GM19025 (cell line): ENCODE data around the gene CEP70.
"Not testable (repeated sequence)": the region's sequence is repeated elsewhere in the genome, so short reads cannot be mapped to it uniquely, and the experiment has no call there.

ENCODE experiments used
- ATAC-seq: cut with Tn5 transposase; IDR thresholded peaks from one replicate; pipeline ENCODE4 v1.9.1; 2021; ENCODE audit warnings: mild to moderate bottlenecking, low read depth, moderate library complexity; ENCODE audit not compliant: unreplicated experiment

The CEP70 gene

DNA sequence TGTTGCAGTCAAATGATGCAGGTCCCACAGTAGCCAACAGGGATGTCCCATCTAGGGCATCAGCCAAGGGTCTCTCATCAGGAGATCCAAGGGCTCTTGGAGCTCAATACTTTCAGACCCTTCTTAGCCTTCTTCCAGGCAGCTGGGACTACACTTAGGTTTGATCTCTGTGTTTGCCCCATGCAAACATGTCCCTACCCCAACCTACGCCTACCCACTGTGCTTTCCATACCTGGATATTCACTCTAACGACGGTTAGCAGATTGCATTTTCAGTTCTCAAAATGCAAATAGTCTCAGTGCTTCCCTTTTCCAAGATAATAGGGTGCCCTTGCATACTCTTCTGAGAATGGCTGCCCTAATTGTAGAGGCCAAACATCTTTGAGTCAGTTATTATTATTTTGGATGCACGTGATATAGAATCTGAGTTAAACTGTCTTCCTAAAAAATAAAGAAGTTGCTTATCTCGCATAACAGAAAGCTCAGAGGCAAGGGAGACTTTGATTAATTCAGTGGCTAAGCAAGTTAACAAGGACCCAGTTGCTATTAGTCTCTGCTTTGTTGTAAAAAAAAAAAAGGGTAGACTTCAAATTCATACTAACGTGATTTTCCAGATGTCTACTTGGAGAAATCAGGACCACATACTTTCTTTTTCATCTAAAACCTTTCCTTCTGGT lies 1.0 kb upstream of the CEP70 start:
- peak; percentile 10 for ATAC-seq

DNA sequence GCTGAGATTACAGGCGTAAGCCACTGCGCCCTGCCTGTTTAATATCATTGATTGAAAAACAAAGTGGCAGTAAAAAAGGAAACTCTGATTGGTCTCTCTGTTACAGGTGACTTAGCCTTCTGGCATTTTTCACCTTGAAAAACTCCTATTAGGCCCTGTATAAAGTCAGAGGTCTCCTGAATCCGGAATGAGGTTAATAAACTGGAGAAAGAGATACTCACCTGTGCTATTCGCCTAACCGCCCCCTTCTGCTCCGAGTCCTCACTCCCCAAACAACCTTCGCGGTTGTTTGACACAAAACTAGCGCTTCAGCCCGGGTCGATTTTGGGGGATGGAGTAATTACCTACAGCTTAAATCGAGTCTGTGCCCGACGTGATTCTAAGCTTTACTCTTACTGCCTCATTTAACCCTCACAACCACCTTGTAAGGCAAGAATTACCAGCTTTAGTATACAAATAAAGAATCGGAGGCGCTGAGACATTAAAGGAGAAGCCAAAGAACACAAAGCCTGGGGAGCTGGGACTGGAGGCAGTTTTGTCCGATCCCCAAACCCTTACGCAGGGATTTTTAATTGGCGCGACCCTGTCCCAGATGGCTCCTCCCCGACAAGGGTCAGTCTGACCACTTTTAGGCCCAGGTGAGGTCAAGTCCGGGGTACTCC lies 441 bp downstream of the CEP70 start:
- no peak for ATAC-seq

DNA sequence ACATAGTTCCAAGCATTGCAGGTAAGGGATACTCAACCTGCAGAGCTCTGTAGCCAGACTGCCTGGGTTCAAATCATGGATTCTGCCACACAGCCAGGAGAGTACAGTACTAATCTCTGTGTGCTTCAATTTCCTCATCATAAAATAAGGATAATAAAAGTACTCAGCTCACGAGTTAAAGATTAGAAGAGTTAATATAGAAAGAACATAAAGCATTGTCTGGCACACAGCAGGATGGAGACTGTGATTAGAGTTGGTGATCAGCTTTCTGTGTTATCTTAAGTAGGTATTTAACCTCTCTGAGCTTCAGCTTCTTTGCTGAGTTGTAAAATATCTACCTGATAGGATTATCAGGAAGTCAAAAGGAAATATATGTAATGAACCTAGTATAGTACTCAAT lies 2.7 kb downstream of the CEP70 start:
- ATAC-seq = no peak

DNA sequence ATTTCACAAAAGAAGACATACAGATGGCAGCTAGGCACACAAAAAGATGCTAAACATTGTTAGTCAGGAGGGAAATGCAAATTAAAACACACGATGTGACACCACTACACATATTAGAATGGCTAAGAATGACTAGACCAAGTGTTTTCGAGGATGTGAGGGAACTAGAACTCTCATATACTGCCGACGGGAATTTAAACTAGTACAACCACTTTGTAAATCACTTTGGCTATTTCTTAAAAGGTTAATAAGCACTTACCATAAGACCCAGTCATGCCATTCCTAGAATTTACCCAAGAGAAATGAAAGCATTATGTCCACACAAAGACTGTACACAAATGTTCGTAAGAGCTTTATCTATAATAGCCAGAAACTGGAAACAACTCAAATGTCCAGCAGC lies 5.6 kb downstream of the CEP70 start:
- ATAC-seq = no peak

DNA sequence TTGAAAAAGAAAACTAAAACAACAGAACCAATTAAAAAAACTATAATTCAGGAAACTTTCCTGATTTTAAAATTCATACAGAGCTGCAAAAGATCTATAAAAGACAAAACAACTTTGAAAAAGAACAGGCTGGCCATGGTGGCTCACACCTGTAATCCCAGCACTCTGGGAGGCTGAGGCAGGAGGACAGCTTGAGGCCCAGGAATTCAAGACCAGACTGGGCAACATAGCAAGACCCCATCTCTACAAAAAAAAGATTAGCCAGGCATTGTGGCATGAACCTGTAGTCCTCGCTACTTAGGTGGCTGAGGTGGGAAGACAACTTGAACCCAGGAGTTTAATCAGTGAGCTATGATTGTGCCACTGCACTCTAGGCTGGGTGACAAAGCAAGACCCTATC lies 6.7 kb downstream of the CEP70 start:
- no peak for ATAC-seq

DNA sequence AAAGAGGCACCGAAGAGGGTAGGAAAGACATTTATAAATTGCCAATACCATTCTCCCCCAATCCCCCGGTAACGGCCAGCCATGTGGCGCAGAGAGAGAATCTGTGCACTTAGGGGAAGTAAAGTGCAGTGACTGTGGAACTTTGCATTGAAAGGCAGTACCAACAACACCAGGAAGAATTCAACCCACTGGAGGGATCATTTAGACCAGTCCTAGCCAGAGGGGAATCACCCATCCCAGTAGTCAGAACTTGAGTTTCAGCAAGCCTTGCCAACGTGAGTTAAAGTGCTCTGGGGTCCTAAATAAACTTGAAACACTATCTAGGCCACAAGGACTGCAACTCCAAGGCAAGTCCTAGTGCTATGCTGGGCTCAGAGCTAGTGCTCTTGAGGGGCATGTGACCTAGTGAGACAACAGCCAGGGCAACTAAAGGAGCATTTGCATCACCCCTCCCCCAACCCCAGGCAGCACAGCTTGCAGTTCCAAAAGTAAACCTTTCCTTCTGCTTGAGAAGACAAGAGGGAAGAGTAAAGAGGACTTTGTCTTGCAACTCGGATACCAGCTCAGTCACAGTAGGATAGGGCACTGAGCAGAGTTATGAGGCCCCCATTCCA lies 15.0 kb downstream of the CEP70 start:
- ATAC-seq = no peak

DNA sequence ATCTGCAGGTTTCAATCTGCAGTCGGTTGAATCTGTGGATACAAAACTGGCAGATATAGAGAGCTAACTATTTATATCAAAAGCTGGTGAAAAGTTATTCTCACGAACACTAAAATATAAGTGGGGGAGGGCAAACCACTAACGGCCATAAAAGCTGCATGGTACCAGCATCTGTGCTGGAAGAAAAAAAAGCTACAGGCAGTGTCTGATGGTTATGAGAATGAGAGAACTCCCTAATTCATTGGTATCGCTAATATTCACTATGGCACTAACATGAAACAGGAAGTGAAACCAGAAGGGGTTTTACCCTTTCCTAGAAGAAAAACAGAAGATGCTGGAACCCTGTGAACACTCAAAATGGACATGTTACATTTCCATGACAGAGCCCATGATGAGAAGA lies 15.9 kb downstream of the CEP70 start:
- no peak for ATAC-seq

DNA sequence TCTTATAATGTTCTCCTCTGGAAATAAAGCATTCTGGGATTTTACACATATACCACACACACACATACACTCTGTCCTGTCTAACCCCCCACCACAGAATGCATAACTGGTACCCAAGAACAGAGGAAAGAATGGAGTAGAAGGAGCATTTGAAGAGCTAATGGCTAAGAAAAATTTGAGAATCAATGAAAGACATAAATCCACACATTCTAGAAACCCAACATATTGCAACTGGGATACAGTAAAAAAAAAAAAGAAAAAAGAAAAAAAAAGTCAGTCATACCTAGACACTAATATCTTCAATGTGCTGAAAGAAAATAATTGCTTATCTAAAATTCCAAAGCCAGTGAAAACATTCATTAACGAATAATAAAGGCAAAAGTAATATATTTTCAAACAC lies 20.9 kb downstream of the CEP70 start:
- no peak for ATAC-seq

DNA sequence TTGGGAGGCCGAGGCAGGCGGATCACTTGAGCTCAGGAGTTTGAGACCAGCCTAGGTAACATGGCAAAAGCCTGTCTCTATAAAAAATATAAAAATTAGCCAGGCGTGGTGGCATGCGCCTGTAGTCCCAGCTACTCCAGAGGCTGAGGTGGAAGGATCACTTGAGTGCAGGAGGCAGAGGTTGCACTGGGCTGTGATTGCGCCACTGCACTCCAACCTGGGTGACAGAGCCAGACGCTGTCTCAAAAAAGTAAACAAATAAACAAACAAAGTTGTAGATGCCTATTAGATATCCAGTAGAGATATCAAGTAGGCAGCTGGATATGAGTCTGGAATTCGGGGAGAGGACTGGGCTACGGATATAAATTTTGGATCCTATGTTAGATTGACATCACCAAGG lies 24.4 kb downstream of the CEP70 start:
- ATAC-seq = not testable (repeated sequence)

DNA sequence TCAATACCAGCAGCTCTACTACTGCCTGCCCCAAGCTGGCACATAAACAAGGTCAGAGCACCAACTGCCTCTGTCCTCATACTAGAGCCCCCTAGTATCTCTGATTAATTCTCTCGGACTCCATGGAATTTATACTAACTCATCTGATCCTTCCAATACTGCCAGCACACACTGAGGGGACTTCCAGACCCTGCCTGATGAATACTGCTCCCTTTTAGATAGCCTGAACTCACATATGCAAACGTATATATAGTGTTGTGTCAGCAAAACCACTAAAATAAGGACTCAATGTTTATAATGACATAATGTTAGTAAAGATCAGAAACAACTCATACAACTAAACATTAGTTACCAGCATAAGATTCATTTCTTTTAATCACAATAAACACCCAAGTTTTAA lies 25.0 kb downstream of the CEP70 start:
- no peak for ATAC-seq

DNA sequence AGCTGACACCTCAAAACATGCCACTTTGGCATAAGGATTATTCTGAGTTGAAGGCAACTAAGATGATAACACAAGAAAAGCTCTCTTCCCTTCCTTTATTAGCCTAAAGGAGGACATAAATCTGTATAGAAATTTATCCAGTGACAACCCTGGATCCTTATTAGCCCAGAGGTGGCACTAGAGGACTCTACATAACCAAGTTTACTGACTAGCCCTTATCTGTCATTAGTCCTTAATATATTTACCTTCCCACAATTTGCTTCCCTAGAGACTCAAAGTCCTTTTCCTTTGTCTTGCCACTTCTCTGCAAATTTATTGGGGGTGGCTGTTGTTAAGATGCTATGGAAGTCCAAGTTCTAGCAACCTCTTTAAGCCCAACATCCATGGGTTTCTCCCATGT lies 26.7 kb downstream of the CEP70 start:
- ATAC-seq = no peak

DNA sequence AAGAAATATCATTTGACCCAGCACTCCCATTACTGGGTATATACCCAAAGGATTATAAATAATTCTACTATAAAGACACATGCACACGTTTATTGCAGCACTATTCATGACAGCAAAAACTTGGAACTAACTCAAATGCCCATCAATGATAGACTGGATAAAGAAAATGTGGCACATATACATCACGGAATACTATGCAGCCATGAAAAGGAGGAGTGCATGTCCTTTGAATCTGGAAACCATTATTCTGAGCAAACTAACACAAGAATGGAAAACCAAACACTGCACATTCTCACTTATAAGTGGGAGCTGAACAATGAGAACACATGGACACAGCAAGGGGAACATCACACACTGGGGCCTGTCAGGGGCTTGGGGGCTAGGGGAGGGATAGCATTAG lies 27.8 kb downstream of the CEP70 start:
- ATAC-seq = not testable (repeated sequence)

DNA sequence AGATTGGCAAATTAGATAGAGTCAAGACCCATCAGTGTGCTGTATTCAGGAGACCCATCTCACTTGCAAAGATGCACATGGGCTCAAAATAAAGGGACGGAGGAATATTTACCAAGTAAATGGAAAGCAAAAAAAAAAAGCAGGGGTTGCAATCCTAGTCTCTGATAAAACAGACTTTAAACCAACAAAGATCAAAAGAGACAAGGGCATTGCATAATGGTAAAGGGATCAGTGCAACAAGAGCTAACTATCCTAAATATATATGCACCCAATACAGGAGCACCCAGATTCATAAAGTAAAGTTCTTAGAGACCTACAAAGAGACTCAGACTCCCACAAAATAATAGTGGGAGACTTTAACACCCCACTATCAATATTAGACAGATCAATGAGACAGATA lies 31.2 kb downstream of the CEP70 start:
- not testable (repeated sequence) for ATAC-seq

DNA sequence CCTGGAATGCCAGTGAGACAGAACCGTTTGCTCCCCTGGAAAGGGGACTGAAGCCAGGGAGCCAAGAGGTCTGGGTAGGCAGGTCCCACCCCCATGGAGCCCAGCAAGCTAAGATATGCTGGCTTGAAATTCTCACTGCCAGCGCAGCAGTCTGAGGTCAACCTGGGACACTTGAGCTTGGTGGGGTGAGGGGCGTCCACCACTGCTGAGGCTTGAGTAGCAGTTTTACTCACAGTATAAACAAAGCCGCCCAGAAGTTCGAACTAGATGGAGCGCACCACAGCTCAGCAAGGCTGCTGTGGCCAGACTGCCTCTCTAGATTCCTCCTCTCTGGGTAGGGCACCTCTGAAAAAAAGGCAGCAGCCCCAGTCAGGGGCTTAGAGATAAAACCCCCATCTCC lies 33.6 kb downstream of the CEP70 start:
- no peak for ATAC-seq

DNA sequence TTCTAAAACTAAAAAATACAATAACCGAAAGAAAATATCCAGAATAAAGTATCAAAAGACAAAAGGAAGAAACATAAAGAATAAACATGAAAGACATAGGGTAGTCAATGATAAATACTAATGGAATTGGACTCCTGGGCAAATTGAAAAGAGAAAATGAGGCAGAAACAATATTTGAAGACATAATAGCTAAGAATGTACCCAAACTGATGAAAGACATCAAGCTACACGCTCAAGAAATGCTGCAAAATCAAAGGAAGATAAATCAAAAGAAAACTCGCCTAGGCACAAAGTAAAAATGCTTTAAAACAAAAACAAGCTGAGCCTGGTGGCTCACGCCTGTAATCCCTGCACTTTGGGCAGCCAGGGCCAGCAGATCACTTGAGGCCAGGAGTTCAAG lies 34.9 kb downstream of the CEP70 start:
- ATAC-seq = no peak

DNA sequence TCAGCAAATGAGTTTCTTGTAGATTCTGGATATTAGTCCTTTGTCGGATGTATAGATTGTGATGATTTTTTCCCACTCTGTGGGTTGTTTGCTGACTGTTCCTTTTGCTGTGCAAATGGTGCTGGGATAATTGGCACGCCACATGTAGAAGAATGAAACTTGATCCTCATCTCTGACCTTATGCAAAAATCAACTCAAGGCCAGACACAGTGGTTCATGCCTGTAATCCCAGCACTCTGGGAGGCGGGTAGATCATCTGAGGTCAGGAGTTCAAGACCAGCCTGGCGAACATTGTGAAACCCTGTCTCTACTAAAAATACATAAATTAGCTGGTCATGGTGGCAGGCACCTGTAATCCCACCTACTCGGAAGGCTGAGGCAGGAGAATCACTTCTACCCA lies 39.3 kb downstream of the CEP70 start:
- ATAC-seq = not testable (repeated sequence)

DNA sequence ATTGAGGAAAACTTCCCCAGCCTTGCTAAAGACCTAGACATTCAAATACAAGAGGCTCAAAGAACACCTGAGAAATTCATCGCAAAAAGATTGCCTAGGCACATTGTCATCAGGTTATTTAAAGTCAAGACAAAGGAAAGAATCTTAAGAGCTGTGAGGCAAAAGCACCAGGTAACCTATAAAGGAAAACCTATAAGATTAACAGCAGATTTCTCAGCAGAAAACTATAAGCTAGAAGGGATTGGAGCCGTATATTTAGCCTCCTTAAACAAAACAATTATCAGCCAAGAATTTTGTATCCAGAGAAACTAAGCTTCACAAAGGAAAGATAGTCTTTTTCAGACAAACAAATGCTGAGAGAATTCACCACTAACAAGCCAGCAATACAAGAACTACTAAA lies 43.1 kb downstream of the CEP70 start:
- ATAC-seq = not testable (repeated sequence)

DNA sequence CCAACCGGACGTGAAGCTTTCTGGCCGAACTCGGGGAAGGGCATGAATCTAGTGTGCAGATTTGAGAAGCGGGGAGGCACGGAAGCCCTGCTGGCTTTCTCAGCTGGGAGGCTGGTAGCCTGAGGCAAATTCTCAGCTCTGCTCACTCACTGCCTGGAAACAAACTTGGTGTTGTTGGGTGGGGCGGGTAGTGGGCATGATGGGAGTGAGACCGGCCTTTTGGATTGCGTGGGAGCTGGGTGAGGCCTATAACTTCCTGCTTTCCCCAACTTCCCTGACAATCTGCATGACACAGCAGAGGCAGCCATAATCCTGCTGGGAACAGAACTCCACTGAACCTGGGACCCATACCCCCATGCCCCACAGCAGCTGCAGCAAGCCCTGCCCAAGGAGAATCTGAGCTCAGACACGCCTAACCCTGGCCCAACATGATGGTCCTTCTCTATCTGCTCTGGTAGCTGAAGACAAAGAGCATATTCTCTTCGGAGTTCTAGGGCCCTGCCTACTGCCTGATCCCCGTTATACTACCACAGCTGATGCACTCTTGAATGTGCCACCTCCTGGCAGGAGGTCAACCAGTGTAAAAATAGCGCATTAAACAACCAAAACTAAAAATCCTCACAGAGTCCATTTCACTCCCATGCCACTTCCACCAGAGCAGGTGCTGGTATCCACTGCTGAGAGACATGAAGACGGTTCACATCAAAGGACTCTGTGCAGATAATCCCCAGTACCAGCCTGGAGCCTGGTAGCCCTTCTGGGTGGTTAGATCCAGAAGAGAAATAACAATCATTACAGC lies 44.7 kb downstream of the CEP70 start:
- no peak for ATAC-seq

DNA sequence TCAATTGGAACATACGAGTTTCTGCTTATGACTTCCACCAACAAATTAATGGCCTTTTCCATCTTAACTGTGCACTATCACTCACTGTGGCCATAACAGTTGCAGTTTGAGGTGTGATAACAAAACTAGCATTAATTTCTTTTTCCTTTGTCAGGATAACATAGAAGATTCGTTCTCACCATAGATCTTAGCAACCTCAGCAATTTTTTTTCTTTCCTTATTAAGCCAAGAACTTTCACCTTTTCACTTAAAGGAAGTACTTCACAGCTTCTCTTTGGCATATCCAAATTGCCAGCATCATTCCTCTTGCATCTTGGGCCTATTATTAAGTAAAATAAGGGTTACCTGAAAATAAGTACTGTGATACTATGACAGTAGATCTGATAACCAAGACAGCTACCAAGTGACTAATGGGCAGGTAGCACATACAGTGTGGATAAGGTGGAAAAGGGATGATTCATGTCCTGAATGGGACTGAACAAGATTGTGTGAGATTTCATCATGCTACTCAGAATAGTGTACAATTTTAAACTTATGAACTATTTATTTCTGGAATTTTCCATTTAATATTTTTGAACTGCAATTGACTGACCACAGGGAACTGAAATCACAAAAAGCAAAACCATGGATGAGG lies 46.6 kb downstream of the CEP70 start:
- ATAC-seq = no peak

DNA sequence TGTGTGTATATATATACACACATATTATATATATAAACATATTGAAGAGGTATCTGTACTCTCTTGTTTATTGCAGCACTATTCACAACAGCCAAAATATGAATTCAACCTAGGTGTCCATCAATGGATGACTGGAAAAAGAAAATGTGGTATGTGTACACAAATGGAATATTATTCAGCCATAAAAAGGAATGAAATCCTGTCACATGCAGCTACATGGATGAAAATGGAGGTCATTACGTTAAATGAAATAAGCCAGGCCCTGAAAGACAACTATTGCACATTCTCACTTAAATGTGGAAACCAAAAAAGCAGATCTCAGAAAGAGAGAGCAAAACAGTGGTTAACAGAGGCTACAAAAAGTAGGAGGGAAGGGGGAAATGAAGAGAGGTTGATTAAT lies 49.5 kb downstream of the CEP70 start:
- ATAC-seq = no peak

DNA sequence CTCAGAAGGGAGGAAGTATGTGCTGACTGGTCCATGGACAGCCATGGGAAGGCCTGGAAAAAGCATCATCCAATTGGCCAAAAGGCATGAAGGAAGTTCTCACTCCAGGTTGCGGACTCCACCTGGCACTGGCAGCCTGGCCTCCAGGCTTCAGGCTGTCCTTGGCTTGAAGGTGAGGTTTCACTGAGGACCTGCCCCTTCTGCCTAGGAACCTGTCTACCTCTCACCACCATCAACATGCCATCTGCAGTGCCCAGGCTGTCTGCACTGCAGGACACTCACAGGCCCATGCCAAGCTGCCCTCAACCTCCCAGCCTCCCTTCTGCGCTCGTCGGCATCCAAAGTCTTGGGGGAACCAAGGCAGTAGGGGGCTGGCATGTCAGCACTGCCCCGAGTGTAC lies 51.1 kb downstream of the CEP70 start:
- ATAC-seq = no peak
